SU-DHL-6 (cell line): ENCODE measurements around the gene HOXD10.

Experiments used
- H2AFZ ChIP-seq: fragments of 200-600 bp; sonication (generic); 2 replicates; pipeline ENCODE4 v1.6.1; 2014; ENCODE audit warnings: low read depth, mild to moderate bottlenecking, moderate library complexity, mixed read lengths, antibody characterized with exemption, low read length; ENCODE audit not compliant: severe bottlenecking
- H3F3A ChIP-seq: fragments of 200-600 bp; shearing (Covaris generic); 2 replicates; pipeline ENCODE4 v1.6.0; 2016; ENCODE audit warnings: antibody characterized with exemption, mild to moderate bottlenecking; ENCODE audit not compliant: insufficient read depth
- H3K27ac ChIP-seq: fragments of 200-600 bp; sonication (generic); 2 replicates; pipeline ENCODE4 v1.5.1; 2016; ENCODE audit warnings: low read depth, mild to moderate bottlenecking, low read length, moderate library complexity, mixed read lengths
- H3K27me3 ChIP-seq: fragments of 200-600 bp; sonication (generic), shearing (Covaris generic); 2 replicates; pipeline ENCODE4 v1.6.0; 2014; ENCODE audit warnings: mild to moderate bottlenecking, low read length
- H3K36me3 ChIP-seq: fragments of 200-600 bp; sonication (generic); 2 replicates; pipeline ENCODE4 v1.6.1; 2014; ENCODE audit warnings: mild to moderate bottlenecking, low read length, mixed read lengths
- H3K4me2 ChIP-seq: fragments of 300-600, 200-600 bp; shearing (Covaris generic), sonication (generic); 2 replicates; pipeline ENCODE4 v1.6.0; 2014; ENCODE audit warnings: low read length, low read depth, mild to moderate bottlenecking; ENCODE audit not compliant: poor library complexity, severe bottlenecking
- H3K4me3 ChIP-seq: fragments of 200-600 bp; sonication (generic); 2 replicates; pipeline ENCODE4 v1.5.1; 2014; ENCODE audit warnings: antibody characterized with exemption, low read length, mild to moderate bottlenecking, mixed read lengths; ENCODE audit not compliant: insufficient read depth, poor library complexity, severe bottlenecking
- H3K79me2 ChIP-seq: fragments of 200-600 bp; sonication (generic); 2 replicates; pipeline ENCODE4 v1.6.1; 2014; ENCODE audit warnings: mild to moderate bottlenecking, low read length, moderate library complexity; ENCODE audit not compliant: insufficient read depth
- H3K9ac ChIP-seq: fragments of 200-600 bp; sonication (generic); 2 replicates; pipeline ENCODE4 v1.7.0; 2014; ENCODE audit warnings: mild to moderate bottlenecking, low read length
- H3K9me2 ChIP-seq: fragments of 200-600 bp; sonication (generic); replicated peaks from 2 replicates; pipeline ENCODE4 v1.6.1; 2014; ENCODE audit warnings: low read length; ENCODE audit not compliant: insufficient read depth
- H3K9me3 ChIP-seq: fragments of 200-600 bp; sonication (generic); 2 replicates; pipeline ENCODE4 v1.6.1; 2014; ENCODE audit warnings: low read length, mixed read lengths; ENCODE audit not compliant: insufficient read depth
- H4K20me1 ChIP-seq: fragments of 200-600 bp; sonication (generic); 2 replicates; pipeline ENCODE4 v1.6.1; 2014; ENCODE audit warnings: low read depth, mild to moderate bottlenecking, antibody characterized with exemption, low read length, moderate library complexity, mixed read lengths
- CTCF ChIP-seq: fragments of 200-600 bp; sonication (generic); IDR thresholded peaks from one replicate; pipeline ENCODE4 v1.5.1; 2017; ENCODE audit warnings: antibody characterized with exemption, mild to moderate bottlenecking, low read length, moderate library complexity; ENCODE audit not compliant: insufficient read depth, poor library complexity, severe bottlenecking
- EZH2phosphoT487 ChIP-seq: fragments of 200-600 bp; sonication (generic), shearing (Covaris generic); conservative IDR thresholded peaks from 2 replicates; pipeline ENCODE4 v1.6.1; 2018; ENCODE audit warnings: mild to moderate bottlenecking, antibody characterized with exemption, low read length, moderate library complexity, mixed read lengths

HOXD10 gene

GRCh38 chr2:176087330-176088047, 29.1 kb upstream of the HOXD10 start:
- H3K4me3 ChIP-seq = no peak overlapping the region
- no peak overlapping the region for H3K9ac ChIP-seq
- H3K79me2 ChIP-seq = no peaks in the 10 kb centered on the region
- no peaks in the 10 kb centered on the region for H3K36me3 ChIP-seq
- no peak overlapping the region for H2AFZ ChIP-seq
- no peak for TF ChIP-seq CTCF
- no peak for TF ChIP-seq EZH2phosphoT487
- H3F3A ChIP-seq = no peaks in the 10 kb centered on the region
- H3K27ac ChIP-seq = no peak overlapping the region
- no peaks in the 10 kb centered on the region for H4K20me1 ChIP-seq
- no peak overlapping the region for H3K4me2 ChIP-seq
- no peaks in the 10 kb centered on the region for H3K27me3 ChIP-seq
- H3K9me3 ChIP-seq = no peaks in the 10 kb centered on the region
- no peaks in the 10 kb centered on the region for H3K9me2 ChIP-seq

- no peak overlapping the region for H3K27ac ChIP-seq
- H3K4me3 ChIP-seq = no peak overlapping the region
- H3F3A ChIP-seq = no peaks in the 10 kb centered on the region
- no peaks in the 10 kb centered on the region for H3K27me3 ChIP-seq
- no peak overlapping the region for H3K4me2 ChIP-seq
- H3K79me2 ChIP-seq = no peaks in the 10 kb centered on the region
- no peaks in the 10 kb centered on the region for H4K20me1 ChIP-seq
- no peaks in the 10 kb centered on the region for H3K36me3 ChIP-seq
- H3K9ac ChIP-seq = no peak overlapping the region
- no peak overlapping the region for H2AFZ ChIP-seq
- TF ChIP-seq EZH2phosphoT487 = no peak
- no peak for TF ChIP-seq CTCF
- no peaks in the 10 kb centered on the region for H3K9me3 ChIP-seq
- no peaks in the 10 kb centered on the region for H3K9me2 ChIP-seq
Observed at GRCh38 chr2:176088048-176088936, 28.3 kb upstream of the HOXD10 start.

GRCh38 chr2:176088937-176089842, 27.4 kb upstream of the HOXD10 start:
- no peaks in the 10 kb centered on the region for H3K36me3 ChIP-seq
- no peak overlapping the region for H3K9ac ChIP-seq
- H3K4me3 ChIP-seq = no peak overlapping the region
- H3K27ac ChIP-seq = no peak overlapping the region
- no peaks in the 10 kb centered on the region for H3K9me2 ChIP-seq
- no peaks in the 10 kb centered on the region for H4K20me1 ChIP-seq
- H3K79me2 ChIP-seq = no peaks in the 10 kb centered on the region
- H3F3A ChIP-seq = no peaks in the 10 kb centered on the region
- H3K9me3 ChIP-seq = no peaks in the 10 kb centered on the region
- no peak for TF ChIP-seq EZH2phosphoT487
- TF ChIP-seq CTCF = no peak
- no peaks in the 10 kb centered on the region for H3K27me3 ChIP-seq
- no peak overlapping the region for H3K4me2 ChIP-seq
- no peak overlapping the region for H2AFZ ChIP-seq
